IPS-20b (cell line): ENCODE data around the gene ADGRB3.

Source experiments
- H3K27ac ChIP-seq: one replicate; pipeline ENCODE4 v1.5.1; 2013; ENCODE audit warnings: low read length
- H3K27me3 ChIP-seq: 2 replicates; pipeline ENCODE4 v1.6.1; 2013; ENCODE audit warnings: mild to moderate bottlenecking, low read length, inconsistent platforms; ENCODE audit not compliant: insufficient read depth
- H3K36me3 ChIP-seq: 2 replicates; pipeline ENCODE4 v1.6.1; 2013; ENCODE audit warnings: low read depth, mild to moderate bottlenecking, inconsistent platforms, low read length, moderate library complexity; ENCODE audit not compliant: insufficient read depth
- H3K4me1 ChIP-seq: 2 replicates; pipeline ENCODE4 v1.6.1; 2013; ENCODE audit warnings: mild to moderate bottlenecking, control low read depth, inconsistent platforms, low read length, moderate library complexity; ENCODE audit not compliant: insufficient read depth
- H3K4me3 ChIP-seq: 2 replicates; pipeline ENCODE4 v1.5.1; 2013; ENCODE audit warnings: mild to moderate bottlenecking, low read length, inconsistent platforms
- H3K9ac ChIP-seq: 2 replicates; pipeline ENCODE4 v1.6.1; 2013; ENCODE audit warnings: low read depth, mild to moderate bottlenecking, inconsistent platforms, low read length, moderate library complexity
- H3K9me3 ChIP-seq: 2 replicates; pipeline ENCODE4 v1.6.1; 2013; ENCODE audit warnings: mild to moderate bottlenecking, low read depth, low read length, inconsistent platforms; ENCODE audit not compliant: insufficient read depth

ADGRB3 gene

GRCh38 chr6:68728159-68728979 is 93.3 kb downstream of the ADGRB3 start:
- Histone ChIP-seq H3K9me3 (no peaks in the 10 kb centered on the region), H3K27ac (no peak overlapping the region), H3K4me1 (no peaks in the 10 kb centered on the region)

GRCh38 chr6:68729377-68729903 is 94.4 kb downstream of the ADGRB3 start:
- H3K27me3 ChIP-seq = no peaks in the 10 kb centered on the region
- no peak overlapping the region for H3K4me3 ChIP-seq

More at GRCh38 chr6:68728159-68728979, 93.3 kb downstream of the ADGRB3 start:
- H3K9ac ChIP-seq = no peak overlapping the region
- no peaks in the 10 kb centered on the region for H3K36me3 ChIP-seq
- no peaks in the 10 kb centered on the region for H3K27me3 ChIP-seq
- H3K4me3 ChIP-seq = no peak overlapping the region

GRCh38 chr6:68730291-68731054 is 95.4 kb downstream of the ADGRB3 start:
- H3K9me3 ChIP-seq = no peaks in the 10 kb centered on the region
- no peak overlapping the region for H3K4me3 ChIP-seq
- H3K4me1 ChIP-seq = no peaks in the 10 kb centered on the region
- H3K9ac ChIP-seq = no peak overlapping the region
- H3K27ac ChIP-seq = no peak overlapping the region
- H3K27me3 ChIP-seq = no peaks in the 10 kb centered on the region
- no peaks in the 10 kb centered on the region for H3K36me3 ChIP-seq

More at GRCh38 chr6:68729377-68729903, 94.4 kb downstream of the ADGRB3 start:
- Histone ChIP-seq H3K9me3 (no peaks in the 10 kb centered on the region), H3K36me3 (no peaks in the 10 kb centered on the region), H3K9ac (no peak overlapping the region), H3K4me1 (no peaks in the 10 kb centered on the region), H3K27ac (no peak overlapping the region)

- Histone ChIP-seq H3K27ac (no peak overlapping the region), H3K4me1 (no peaks in the 10 kb centered on the region), H3K36me3 (no peaks in the 10 kb centered on the region), H3K4me3 (no peak overlapping the region), H3K9me3 (no peaks in the 10 kb centered on the region), H3K9ac (no peak overlapping the region), H3K27me3 (no peaks in the 10 kb centered on the region)
These were observed 97.3 kb downstream of the ADGRB3 start for GRCh38 chr6:68732423-68732822.

- Histone ChIP-seq H3K27ac (no peak overlapping the region), H3K9ac (no peak overlapping the region), H3K27me3 (no peaks in the 10 kb centered on the region), H3K4me3 (no peak overlapping the region), H3K36me3 (no peaks in the 10 kb centered on the region), H3K4me1 (0 out of 2 replicates have a peak, but pooled peaks cover 4% of the 10 kb centered on the region), H3K9me3 (no peaks in the 10 kb centered on the region)
These were observed 100.8 kb downstream of the ADGRB3 start for GRCh38 chr6:68735866-68736265.

GRCh38 chr6:68737061-68737460 is 102.0 kb downstream of the ADGRB3 start:
- H3K4me3 ChIP-seq = no peak overlapping the region

GRCh38 chr6:68738039-68738438 is 103.0 kb downstream of the ADGRB3 start:
- no peaks in the 10 kb centered on the region for H3K27me3 ChIP-seq
- H3K9me3 ChIP-seq = no peaks in the 10 kb centered on the region
- no peaks in the 10 kb centered on the region for H3K36me3 ChIP-seq
- no peak overlapping the region for H3K9ac ChIP-seq
- 0 out of 2 replicates have a peak, but pooled peaks cover 4% of the 10 kb centered on the region for H3K4me1 ChIP-seq
- no peak overlapping the region for H3K27ac ChIP-seq
- no peak overlapping the region for H3K4me3 ChIP-seq

More at GRCh38 chr6:68737061-68737460, 102.0 kb downstream of the ADGRB3 start:
- no peak overlapping the region for H3K9ac ChIP-seq
- no peaks in the 10 kb centered on the region for H3K36me3 ChIP-seq
- no peaks in the 10 kb centered on the region for H3K27me3 ChIP-seq
- 0 out of 2 replicates have a peak, but pooled peaks cover 4% of the 10 kb centered on the region for H3K4me1 ChIP-seq
- H3K9me3 ChIP-seq = no peaks in the 10 kb centered on the region
- no peak overlapping the region for H3K27ac ChIP-seq

- Histone ChIP-seq H3K9me3 (no peaks in the 10 kb centered on the region), H3K4me1 (0 out of 2 replicates have a peak, but pooled peaks cover 4% of the 10 kb centered on the region), H3K36me3 (no peaks in the 10 kb centered on the region), H3K9ac (no peak overlapping the region), H3K27ac (no peak overlapping the region), H3K27me3 (no peaks in the 10 kb centered on the region), H3K4me3 (no peak overlapping the region)
These were observed 105.9 kb downstream of the ADGRB3 start for GRCh38 chr6:68740828-68741500.

GRCh38 chr6:68741501-68742386 is 106.7 kb downstream of the ADGRB3 start:
- Histone ChIP-seq H3K9me3 (no peaks in the 10 kb centered on the region), H3K27ac (no peak overlapping the region), H3K9ac (no peak overlapping the region), H3K4me1 (0 out of 2 replicates have a peak, but pooled peaks cover 4% of the 10 kb centered on the region), H3K36me3 (no peaks in the 10 kb centered on the region), H3K27me3 (no peaks in the 10 kb centered on the region), H3K4me3 (no peak overlapping the region)

- H3K27me3 ChIP-seq = no peaks in the 10 kb centered on the region
- H3K27ac ChIP-seq = no peak overlapping the region
These were observed 108.0 kb downstream of the ADGRB3 start for GRCh38 chr6:68743099-68743498.

More at GRCh38 chr6:68743099-68743498, 108.0 kb downstream of the ADGRB3 start:
- 0 out of 2 replicates have a peak, but pooled peaks cover 3% of the 10 kb centered on the region for H3K4me1 ChIP-seq
- H3K4me3 ChIP-seq = no peak overlapping the region
- no peaks in the 10 kb centered on the region for H3K36me3 ChIP-seq
- no peaks in the 10 kb centered on the region for H3K9me3 ChIP-seq
- H3K9ac ChIP-seq = no peak overlapping the region
